Thymus (tissue), 11 donors: ENCODE measurements around the gene RPS18. TPM values are rescaled to one million over a fixed set of nuclear protein-coding genes. Genes with fewer than 3 reads are reported as not detected.
A peak's percentile ranks its signal among the peaks of the same experiment; 100 is the strongest.

Source experiments
- DNase-seq, 9 donors: peaks; one replicate each; pipeline ENCODE4 v3.0.0-alpha.2; 2013; ENCODE audit warnings: low spot score in 9 of 9, low read depth in 6 of 9, missing footprints in 1 of 9
- H3K27ac ChIP-seq, 2 donors: one replicate each; pipeline ENCODE4 v1.5.1; 2013; ENCODE audit warnings: control low read depth in 1 of 2, low read depth in 1 of 2, low read length in 1 of 2, mild to moderate bottlenecking in 1 of 2, moderate library complexity in 1 of 2
- H3K27me3 ChIP-seq, 2 donors: one replicate each; pipeline ENCODE4 v1.5.1; 2013; ENCODE audit warnings: low read length in 1 of 2; ENCODE audit not compliant: control insufficient read depth in 2 of 2, insufficient read depth in 1 of 2
- H3K36me3 ChIP-seq, 2 donors: one replicate each; pipeline ENCODE4 v1.5.1; 2013; ENCODE audit warnings: low read length in 1 of 2, mild to moderate bottlenecking in 1 of 2, moderate library complexity in 1 of 2; ENCODE audit not compliant: control insufficient read depth in 2 of 2, insufficient read depth in 2 of 2
- H3K4me1 ChIP-seq, 2 donors: one replicate each; pipeline ENCODE4 v1.5.1; 2013; ENCODE audit warnings: low read length in 2 of 2; ENCODE audit not compliant: control insufficient read depth in 2 of 2, insufficient read depth in 2 of 2
- H3K4me3 ChIP-seq, 2 donors: one replicate each; pipeline ENCODE4 v1.5.1; 2013; ENCODE audit warnings: low read length in 2 of 2, control low read depth in 1 of 2, mild to moderate bottlenecking in 1 of 2
- H3K9me3 ChIP-seq, 2 donors: one replicate each; pipeline ENCODE4 v1.5.1; 2013; ENCODE audit warnings: low read length in 1 of 2, mild to moderate bottlenecking in 1 of 2; ENCODE audit not compliant: control insufficient read depth in 2 of 2, insufficient read depth in 1 of 2
- WGBS: extraction: QIAGEN DNeasy Blood & Tissue Kit; methylation state at CpG from one replicate; pipeline ENCODE4 v1.1.7; 2013; 5-methylcytosine and 5-hydroxymethylcytosine counted together
- polyA plus RNA-seq: library from polyadenylated mRNA; stranded (reverse); fragments of 200-250 nt; gene quantifications from one replicate; pipeline ENCODE4 v1.2.3, GENCODE V29; 2013
- total RNA-seq: library from RNA; stranded (reverse); fragments of 120-200 nt; gene quantifications from one replicate; pipeline ENCODE4 v1.2.4, GENCODE V29; 2013
- donor health status: healthy.

Gene RPS18
- total and polyA plus RNA-seq, 2 donors: 5,201 to 5,710 TPM

GRCh38 chr6:33314515-33314942, 42.7 kb downstream of the RPS18 start:
- peak in 5 of 9 donors; percentile 42 to 82 (median 65) for DNase-seq

GRCh38 chr6:33314943-33315792, 43.3 kb downstream of the RPS18 start:
- WGBS: 71% methylated on average over 47 of the region's 47 CpGs
- Histone ChIP-seq H3K27me3 (no peaks in the 10 kb centered on the region), H3K9me3 (peaks cover 0 to 4% of the 10 kb centered on the region in 2 donors), H3K4me1 (peaks cover 19 to 54% of the 10 kb centered on the region in 2 donors), H3K36me3 (peaks cover 17 to 35% of the 10 kb centered on the region in 2 donors), H3K27ac (peak overlapping the region; percentile 32 to 98), H3K4me3 (peak overlapping the region in 1 of 2 donors; percentile 94)
- DNase-seq: no peak

More at GRCh38 chr6:33314515-33314942, 42.7 kb downstream of the RPS18 start:
- Histone ChIP-seq H3K4me3 (peak overlapping the region; percentile 65 to 94), H3K27me3 (no peaks in the 10 kb centered on the region), H3K36me3 (peaks cover 11 to 33% of the 10 kb centered on the region in 2 donors), H3K9me3 (peaks cover 0 to 4% of the 10 kb centered on the region in 2 donors), H3K27ac (peak overlapping the region; percentile 92 to 98), H3K4me1 (peaks cover 19 to 49% of the 10 kb centered on the region in 2 donors)
- WGBS: 8% methylated on average over 10 of the region's 10 CpGs

GRCh38 chr6:33315793-33316602, 44.1 kb downstream of the RPS18 start:
- Histone ChIP-seq H3K4me3 (no peak overlapping the region), H3K36me3 (peaks cover 23 to 35% of the 10 kb centered on the region in 2 donors), H3K27ac (peak overlapping the region in 1 of 2 donors; percentile 26), H3K9me3 (peaks cover 0 to 4% of the 10 kb centered on the region in 2 donors), H3K4me1 (peaks cover 19 to 62% of the 10 kb centered on the region in 2 donors), H3K27me3 (no peaks in the 10 kb centered on the region)
- DNase-seq: no peak
- 98% methylated on average over 17 of the region's 17 CpGs for WGBS

- H3K4me3 ChIP-seq: peak overlapping the region; percentile 31 to 73
These were observed 44.9 kb downstream of the RPS18 start for GRCh38 chr6:33316603-33317418.

GRCh38 chr6:33317419-33317668, 45.5 kb downstream of the RPS18 start:
- peak overlapping the region; percentile 61 to 73 for H3K4me3 ChIP-seq
- H3K36me3 ChIP-seq: peaks cover 27 to 33% of the 10 kb centered on the region in 2 donors
- peaks cover 0 to 4% of the 10 kb centered on the region in 2 donors for H3K9me3 ChIP-seq
- DNase-seq: no peak
- WGBS: under 1% methylated on average over 27 of the region's 27 CpGs
- no peaks in the 10 kb centered on the region for H3K27me3 ChIP-seq
- peaks cover 22 to 64% of the 10 kb centered on the region in 2 donors for H3K4me1 ChIP-seq
- peak overlapping the region; percentile 80 to 89 for H3K27ac ChIP-seq

More at GRCh38 chr6:33316603-33317418, 44.9 kb downstream of the RPS18 start:
- peaks cover 27 to 34% of the 10 kb centered on the region in 2 donors for H3K36me3 ChIP-seq
- H3K27me3 ChIP-seq: no peaks in the 10 kb centered on the region
- H3K27ac ChIP-seq: peak overlapping the region; percentile 50 to 70
- peak in 1 of 9 donors; percentile 9 for DNase-seq
- H3K9me3 ChIP-seq: peaks cover 0 to 4% of the 10 kb centered on the region in 2 donors
- H3K4me1 ChIP-seq: peaks cover 23 to 67% of the 10 kb centered on the region in 2 donors
- 86% methylated on average over 19 of the region's 19 CpGs for WGBS

DNA sequence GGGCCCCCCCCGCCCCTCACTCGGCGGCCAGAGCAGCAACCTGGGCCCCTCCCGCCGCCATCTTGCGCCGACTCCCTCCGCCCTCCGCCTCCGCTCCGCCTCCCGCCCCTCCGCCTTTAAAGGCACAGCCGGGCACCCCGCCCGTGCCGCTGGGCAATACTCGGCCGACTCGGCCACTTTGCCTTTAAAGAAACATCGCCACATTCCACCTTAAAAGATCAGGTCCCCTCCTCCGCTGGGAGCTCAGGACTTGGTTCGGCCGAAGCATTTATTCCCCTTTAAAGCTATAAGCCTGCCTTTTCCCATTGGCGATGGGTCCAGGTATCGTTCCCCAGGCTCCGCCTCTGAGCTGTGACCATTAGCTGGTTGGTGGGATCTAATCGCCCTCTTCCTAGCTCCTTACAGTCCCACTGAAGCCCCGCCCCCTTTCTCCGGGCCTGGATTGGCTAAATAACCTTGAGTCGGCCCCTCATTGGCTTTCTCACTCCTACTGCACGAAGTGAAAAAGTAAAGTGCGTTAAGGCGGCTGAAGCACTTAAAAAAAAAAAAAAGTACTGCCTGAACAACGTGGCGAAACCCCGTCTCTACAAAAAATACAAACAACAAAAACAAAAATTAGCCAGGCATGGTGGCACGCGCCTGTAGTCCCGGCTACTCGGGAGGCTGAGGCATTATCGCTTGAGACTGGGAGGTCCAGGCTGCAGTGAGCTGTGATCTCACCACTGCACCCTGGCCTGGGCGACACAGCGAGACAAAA, 46.0 kb downstream of the RPS18 start, which contains the start of gene ZBTB22:
Gene ZBTB22, minus strand, starts transcription at position 76 of the 757 bp plus-strand sequence. CDS start 828 bp downstream, outside the sequence.
- no peaks in the 10 kb centered on the region for H3K27me3 ChIP-seq
- H3K9me3 ChIP-seq: no peaks in the 10 kb centered on the region
- DNase-seq: peak; percentile 88 to 99 (median 96)
- H3K4me3 ChIP-seq: peak within 1 kb of the TSS; percentile 61 to 73
- 5% methylated on average over 44 of the region's 44 CpGs for WGBS
- H3K36me3 ChIP-seq: peaks cover 27 to 33% of the 10 kb centered on the region in 2 donors
- H3K4me1 ChIP-seq: peaks cover 21 to 61% of the 10 kb centered on the region in 2 donors
- H3K27ac ChIP-seq: peak within 1 kb of the TSS; percentile 80 to 89

DNA sequence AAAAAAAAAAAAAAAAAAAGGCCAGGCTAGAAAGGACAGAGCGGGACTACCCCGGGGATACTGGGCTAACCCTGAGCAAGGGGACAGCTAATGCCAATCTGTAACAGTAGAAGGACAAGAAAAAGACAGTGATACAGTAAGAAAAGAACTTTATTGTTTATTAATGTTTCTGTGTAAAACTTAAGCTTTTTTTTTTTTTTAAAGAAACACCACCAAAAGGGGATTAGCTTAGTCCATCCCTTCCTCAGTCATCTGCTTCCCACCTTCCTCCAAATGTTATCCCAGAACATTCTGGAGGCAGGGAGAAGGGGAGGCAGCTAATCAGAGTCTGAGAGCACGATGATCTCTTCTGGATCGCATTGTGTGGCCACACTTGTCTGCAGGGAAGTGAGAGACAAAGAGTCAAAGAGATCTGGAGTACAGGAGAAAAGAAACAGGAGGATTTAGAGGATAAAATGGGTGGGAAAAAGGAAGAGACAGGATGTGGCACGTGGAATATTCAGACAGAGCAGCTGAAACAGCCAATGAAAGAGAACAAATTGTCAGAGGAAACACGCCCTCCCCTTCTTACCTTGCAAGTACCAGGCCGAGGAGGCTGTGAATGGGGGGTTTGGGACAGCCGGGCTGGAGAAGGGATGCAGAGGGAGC, 46.7 kb downstream of the RPS18 start:
- Histone ChIP-seq H3K4me3 (peak overlapping the region; percentile 61 to 73), H3K9me3 (no peaks in the 10 kb centered on the region), H3K27me3 (no peaks in the 10 kb centered on the region), H3K4me1 (peaks cover 21 to 67% of the 10 kb centered on the region in 2 donors), H3K27ac (peak overlapping the region; percentile 80 to 89), H3K36me3 (peaks cover 27 to 33% of the 10 kb centered on the region in 2 donors)
- DNase-seq: no peak
- 86% methylated on average over 8 of the region's 8 CpGs for WGBS
